ENCODE measurements around the gene EPM2A.

Gene EPM2A

DNA sequence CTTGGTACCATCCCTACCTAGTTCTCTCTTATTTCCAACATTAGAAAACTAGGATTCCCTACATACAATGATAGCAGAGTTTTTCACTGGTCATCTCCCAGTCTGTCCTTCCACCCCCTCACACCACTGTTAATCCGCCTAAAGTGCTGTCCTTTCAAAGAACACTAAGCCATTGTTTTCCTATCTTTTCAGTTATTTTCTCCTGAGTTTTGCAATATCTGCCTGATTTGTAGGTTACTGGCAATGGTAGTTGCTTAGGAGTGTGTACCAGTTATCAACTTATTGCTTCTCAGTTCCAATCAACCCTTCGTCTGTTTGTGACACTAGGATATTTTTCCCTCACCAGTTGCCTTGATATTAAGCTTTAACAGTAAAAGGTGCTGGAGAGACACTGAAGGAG lies 135.0 kb downstream of the EPM2A start:
- no peak for DNase-seq

DNA sequence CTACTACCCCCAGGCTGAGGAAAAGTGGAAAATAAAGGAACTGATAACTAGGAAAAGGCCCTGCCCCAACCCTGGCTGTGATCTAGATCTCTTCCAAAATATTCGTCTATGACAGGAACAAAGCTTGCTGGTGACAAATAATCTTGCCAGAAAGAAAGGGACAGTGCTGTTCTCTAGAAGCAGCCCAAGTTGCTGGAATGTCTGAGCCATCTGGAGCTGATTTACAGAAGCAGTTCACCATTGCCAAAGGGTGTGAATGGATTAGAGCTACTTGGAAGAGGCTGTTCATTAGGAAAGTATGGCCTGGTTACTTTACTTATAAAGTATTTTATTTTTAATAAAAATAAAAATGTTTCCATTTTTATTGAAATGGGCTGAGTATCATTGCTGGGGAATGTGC lies 146.3 kb downstream of the EPM2A start:
- no peak for DNase-seq

DNA sequence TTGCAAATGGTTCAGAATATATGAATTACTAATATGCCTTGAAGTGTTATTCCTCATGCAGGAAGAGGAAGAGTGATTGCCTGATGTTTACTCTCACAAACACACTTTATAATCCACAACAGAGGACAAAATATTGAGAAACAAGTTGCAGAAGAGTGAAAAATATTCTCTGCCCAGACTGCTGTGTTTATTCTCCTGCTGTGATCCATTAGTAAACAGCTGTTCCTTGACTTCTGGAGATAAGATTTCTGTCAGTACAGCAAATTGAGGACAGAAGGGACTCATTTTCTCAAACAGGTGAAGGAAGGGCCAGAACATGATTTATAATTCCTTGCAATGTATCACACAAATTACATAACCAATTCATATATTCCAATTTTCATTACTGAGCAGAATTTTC lies 148.0 kb downstream of the EPM2A start:
- DNase-seq: no peak

DNA sequence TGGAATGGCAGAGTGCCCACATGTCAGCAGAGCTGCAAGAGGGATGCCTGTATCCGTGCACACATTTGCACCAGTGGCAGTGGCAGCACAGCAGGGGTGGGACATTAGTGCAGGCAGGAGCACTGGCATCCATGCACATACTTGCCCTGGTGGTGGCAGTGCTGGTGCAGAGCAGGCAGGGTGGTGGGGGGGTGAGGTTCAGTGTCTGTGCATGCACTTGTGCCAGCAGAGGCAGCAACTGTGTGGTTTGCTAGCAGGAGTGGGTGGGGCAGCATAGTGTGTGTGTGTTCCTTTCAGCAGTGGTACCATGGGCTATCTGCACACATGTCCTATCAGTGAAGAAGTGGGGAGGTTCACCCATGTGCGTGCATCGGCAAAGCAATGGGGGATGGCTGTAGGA lies 151.6 kb downstream of the EPM2A start:
- DNase-seq: no peak
